A673 (cell line): Measurements from ENCODE around the gene CNGA1. TPM values are rescaled to one million over a fixed set of nuclear protein-coding genes. Genes with fewer than 3 reads are reported as not detected.

Source experiments
- BruUV-seq: library from RNA; stranded (reverse); fragments of 400-500 nt; replicated peaks from 2 replicates; lab custom pipeline; 2021; lab: Mats Ljungman, UMichigan
- CTCF ChIA-PET: fragments of 300-600 bp; sonication (Branson Sonifier 250); formaldehyde crosslinking; loops from one replicate; lab custom pipeline; 2022; ENCODE audit warnings: antibody characterized with exemption; lab: Charles Lee
- POLR2A ChIA-PET: fragments of 300-600 bp; sonication (Branson Sonifier 250); formaldehyde crosslinking; loops from one replicate; lab custom pipeline; 2022; ENCODE audit warnings: antibody characterized with exemption; ENCODE audit not compliant: low non-redundant PET; lab: Charles Lee
- DNase-seq: peaks from one replicate; pipeline ENCODE4 v3.0.0-alpha.2; 2015; ENCODE audit warnings: low spot score
- H3K27ac ChIP-seq: fragments of 200-600 bp; sonication (generic); 2 replicates; pipeline ENCODE4 v1.5.1; 2016; ENCODE audit warnings: mixed run types, low read depth, mild to moderate bottlenecking, mixed read lengths, antibody characterized with exemption, low read length; ENCODE audit not compliant: poor library complexity, severe bottlenecking
- H3K27me3 ChIP-seq: fragments of 200-600 bp; sonication (generic); replicated peaks from 2 replicates; pipeline ENCODE4 v1.6.1; 2017; ENCODE audit warnings: mixed run types, low read depth, mild to moderate bottlenecking, mixed read lengths, antibody characterized with exemption, low read length; ENCODE audit not compliant: insufficient read depth, poor library complexity
- H3K36me3 ChIP-seq: fragments of 200-600 bp; sonication (generic); 2 replicates; pipeline ENCODE4 v1.6.1; 2016; ENCODE audit warnings: mixed run types, mild to moderate bottlenecking, mixed read lengths, antibody characterized with exemption, low read length; ENCODE audit not compliant: insufficient read depth, poor library complexity, severe bottlenecking
- H3K4me1 ChIP-seq: fragments of 200-600 bp; sonication (generic); 2 replicates; pipeline ENCODE4 v1.6.1; 2017; ENCODE audit warnings: mixed run types, mild to moderate bottlenecking, mixed read lengths, antibody characterized with exemption, low read length; ENCODE audit not compliant: insufficient read depth, poor library complexity, severe bottlenecking
- H3K4me3 ChIP-seq: fragments of 200-600 bp; sonication (generic); 2 replicates; pipeline ENCODE4 v1.5.1; 2016; ENCODE audit warnings: low read depth, mixed run types, mild to moderate bottlenecking, mixed read lengths, low read length; ENCODE audit not compliant: poor library complexity, severe bottlenecking
- H3K9me3 ChIP-seq: fragments of 200-600 bp; sonication (generic); 2 replicates; pipeline ENCODE4 v1.6.1; 2016; ENCODE audit warnings: mixed run types, low read depth, mild to moderate bottlenecking, mixed read lengths, antibody characterized with exemption, low read length; ENCODE audit not compliant: poor library complexity, severe bottlenecking
- EZH2 ChIP-seq: fragments of 200-600 bp; sonication (generic); IDR thresholded peaks from 2 replicates; pipeline ENCODE4 v1.6.1; 2017; ENCODE audit warnings: borderline replicate concordance, low read depth, mild to moderate bottlenecking, mixed read lengths, antibody characterized with exemption, low read length; ENCODE audit not compliant: poor library complexity, severe bottlenecking
- intact Hi-C: fragments of 100-400 bp; cut with micrococcal nuclease; formaldehyde crosslinking; loops from one replicate; pipeline ENCODE4 v1.10.0; 2022; ENCODE audit not compliant: unreplicated experiment
- total RNA-seq: library from RNA; stranded (reverse); gene quantifications from 2 replicates; pipeline ENCODE4 v1.2.3, GENCODE V29; 2021
- TF ChIP-seq, protein P1 (sequence below): fragments of 300-800, 200-600 bp; sonication (generic); conservative IDR thresholded peaks from 2 replicates; pipeline ENCODE4 v1.5.1; 2017; ENCODE audit warnings: low read depth, mild to moderate bottlenecking, antibody characterized with exemption, low read length, moderate library complexity, mixed read lengths

CNGA1 gene
- total RNA-seq, 1 experiment from 2014 or later, result 0.39 TPM

DNA sequence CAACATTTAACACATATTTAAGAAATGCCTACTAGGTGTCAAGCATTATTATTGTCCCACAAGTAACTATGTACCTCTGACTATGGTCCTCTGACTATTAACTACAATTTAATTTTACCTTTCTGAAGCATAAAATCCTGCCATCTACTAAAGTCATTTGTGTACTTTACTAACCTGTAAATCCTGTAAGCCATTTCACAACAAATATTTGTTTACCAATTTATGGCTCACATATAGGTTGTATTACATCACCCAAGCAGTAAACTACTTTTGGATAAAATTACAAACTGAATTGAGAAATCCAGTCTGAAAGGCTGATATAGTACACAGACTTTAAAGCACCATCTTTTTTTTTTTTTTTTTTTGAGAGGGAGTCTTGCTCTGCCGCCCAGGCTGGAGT, 43.8 kb downstream of the CNGA1 start:
- H3K36me3 ChIP-seq, result no peaks in the 10 kb centered on the region
- CTCF ChIA-PET, result no interaction called here

DNA sequence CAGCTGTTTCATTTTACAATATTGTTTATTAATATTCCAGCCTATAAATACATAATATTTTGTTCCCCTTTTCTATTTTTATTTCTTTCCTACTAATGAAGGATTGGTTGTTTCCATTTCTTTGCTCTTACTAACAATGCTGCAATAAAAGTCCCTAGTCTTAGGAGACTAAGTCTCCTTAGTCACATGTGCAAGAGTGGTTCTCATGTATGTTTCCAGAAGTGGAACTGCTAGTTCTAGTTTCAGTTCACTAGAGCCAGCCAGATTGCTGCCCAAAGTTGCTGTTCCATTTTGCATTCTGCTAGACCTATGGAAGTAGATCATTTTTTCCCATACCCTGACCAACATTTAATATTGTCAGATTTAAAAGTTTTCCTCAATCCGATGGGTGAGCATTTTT, 44.3 kb downstream of the CNGA1 start:
- CTCF ChIA-PET, result no interaction called here

More for the DNA sequence above, 43.8 kb downstream of the CNGA1 start:
- POLR2A ChIA-PET, result no interaction called here
- Histone ChIP-seq H3K4me3 (no peak overlapping the region), H3K27me3 (no peaks in the 10 kb centered on the region), H3K9me3 (no peaks in the 10 kb centered on the region), H3K27ac (no peak overlapping the region), H3K4me1 (no peaks in the 10 kb centered on the region)
- TF ChIP-seq, protein P1, sequence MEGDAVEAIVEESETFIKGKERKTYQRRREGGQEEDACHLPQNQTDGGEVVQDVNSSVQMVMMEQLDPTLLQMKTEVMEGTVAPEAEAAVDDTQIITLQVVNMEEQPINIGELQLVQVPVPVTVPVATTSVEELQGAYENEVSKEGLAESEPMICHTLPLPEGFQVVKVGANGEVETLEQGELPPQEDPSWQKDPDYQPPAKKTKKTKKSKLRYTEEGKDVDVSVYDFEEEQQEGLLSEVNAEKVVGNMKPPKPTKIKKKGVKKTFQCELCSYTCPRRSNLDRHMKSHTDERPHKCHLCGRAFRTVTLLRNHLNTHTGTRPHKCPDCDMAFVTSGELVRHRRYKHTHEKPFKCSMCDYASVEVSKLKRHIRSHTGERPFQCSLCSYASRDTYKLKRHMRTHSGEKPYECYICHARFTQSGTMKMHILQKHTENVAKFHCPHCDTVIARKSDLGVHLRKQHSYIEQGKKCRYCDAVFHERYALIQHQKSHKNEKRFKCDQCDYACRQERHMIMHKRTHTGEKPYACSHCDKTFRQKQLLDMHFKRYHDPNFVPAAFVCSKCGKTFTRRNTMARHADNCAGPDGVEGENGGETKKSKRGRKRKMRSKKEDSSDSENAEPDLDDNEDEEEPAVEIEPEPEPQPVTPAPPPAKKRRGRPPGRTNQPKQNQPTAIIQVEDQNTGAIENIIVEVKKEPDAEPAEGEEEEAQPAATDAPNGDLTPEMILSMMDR, result no peak
- no peak for TF ChIP-seq EZH2
- no peak for DNase-seq
- BruUV-seq, result no TSS peak
- intact Hi-C loops, result no loop called here

DNA sequence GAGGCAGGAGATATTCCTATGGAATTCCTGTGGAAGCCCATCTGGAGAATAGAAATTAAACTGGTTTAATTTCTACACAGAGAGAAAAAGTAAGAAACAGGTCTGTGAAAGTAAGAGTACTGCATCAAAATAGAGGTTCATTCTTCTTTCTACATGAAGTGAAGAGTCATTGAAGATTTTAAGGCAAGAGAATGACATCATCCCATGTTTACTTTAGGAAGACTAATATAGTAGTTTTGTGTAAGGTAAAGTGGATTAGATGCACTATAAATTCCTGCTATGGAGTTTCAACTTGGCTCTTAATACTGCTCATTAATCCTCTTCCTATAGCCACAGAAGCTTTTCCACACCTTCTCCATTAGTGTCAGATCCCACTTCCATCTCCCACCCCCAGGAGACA, 47.6 kb downstream of the CNGA1 start:
- Histone ChIP-seq H3K9me3 (no peaks in the 10 kb centered on the region), H3K27ac (no peak overlapping the region), H3K4me3 (no peak overlapping the region), H3K36me3 (no peaks in the 10 kb centered on the region), H3K4me1 (no peaks in the 10 kb centered on the region), H3K27me3 (no peaks in the 10 kb centered on the region)
- CTCF ChIA-PET, result no interaction called here
- TF ChIP-seq, protein P1, result no peak
- TF ChIP-seq EZH2, result no peak
- no peak for DNase-seq
- POLR2A ChIA-PET, result no interaction called here
- BruUV-seq, result no TSS peak
- intact Hi-C loops, result no loop called here

More for the DNA sequence above, 44.3 kb downstream of the CNGA1 start:
- Histone ChIP-seq H3K9me3 (no peaks in the 10 kb centered on the region), H3K4me1 (no peaks in the 10 kb centered on the region), H3K4me3 (no peak overlapping the region), H3K27ac (no peak overlapping the region), H3K27me3 (no peaks in the 10 kb centered on the region), H3K36me3 (no peaks in the 10 kb centered on the region)
- BruUV-seq, result no TSS peak
- DNase-seq, result no peak
- intact Hi-C loops, result no loop called here
- no peak for TF ChIP-seq EZH2
- TF ChIP-seq, protein P1, result no peak
- POLR2A ChIA-PET, result no interaction called here
